Fibroblast of lung (primary cell): ENCODE results near the gene S100A5. TPM values are rescaled to one million over a fixed set of nuclear protein-coding genes. Genes with fewer than 3 reads are reported as not detected.
"Not testable (repeated sequence)": the region's sequence is repeated elsewhere in the genome, so short reads cannot be mapped to it uniquely, and the experiment has no call there.

ENCODE experiments used
- DNase-seq, 2 donors: peaks; one replicate each; pipeline versions ENCODE4 v3.0.0 to v3.0.0-alpha.2; 2010; ENCODE audit warnings: low read depth in 2 of 2
- H2AFZ ChIP-seq: 2 replicates; pipeline ENCODE4 v1.5.1; 2012; ENCODE audit warnings: low read length, control low read depth, inconsistent platforms
- H3K27ac ChIP-seq: 2 replicates; pipeline ENCODE4 v1.5.1; 2011; ENCODE audit warnings: low read length, control low read depth; ENCODE audit not compliant: insufficient read depth
- H3K27me3 ChIP-seq: 2 replicates; pipeline ENCODE4 v1.5.1; 2011; ENCODE audit warnings: mild to moderate bottlenecking, low read length; ENCODE audit not compliant: control insufficient read depth, insufficient read depth
- H3K36me3 ChIP-seq: 2 replicates; pipeline ENCODE4 v1.5.1; 2011; ENCODE audit warnings: low read length; ENCODE audit not compliant: control insufficient read depth, insufficient read depth
- H3K4me1 ChIP-seq: 2 replicates; pipeline ENCODE4 v1.5.1; 2011; ENCODE audit warnings: low read length; ENCODE audit not compliant: control insufficient read depth, insufficient read depth; ENCODE audit errors: extremely low read depth
- H3K4me2 ChIP-seq: 2 replicates; pipeline ENCODE4 v1.5.1; 2011; ENCODE audit warnings: low read length, control low read depth; ENCODE audit not compliant: insufficient read depth; ENCODE audit errors: extremely low read depth
- H3K4me3 ChIP-seq, 4 experiments: fragments of 200-600 bp in 1 of 4; sonication (generic) in 1 of 4; replicated peaks in 1 of 4; 2 replicates each; pipeline ENCODE4 v1.5.1; 2011 to 2016; ENCODE audit warnings: low read length in 4 of 4, low read depth in 3 of 4, mild to moderate bottlenecking in 3 of 4, control low read depth in 2 of 4, inconsistent platforms in 1 of 4, mixed read lengths in 1 of 4; ENCODE audit not compliant: insufficient read depth in 1 of 4; ENCODE audit errors: control extremely low read depth in 1 of 4
- H3K79me2 ChIP-seq: 2 replicates; pipeline ENCODE4 v1.5.1; 2012; ENCODE audit warnings: mild to moderate bottlenecking, low read length, inconsistent platforms; ENCODE audit not compliant: control insufficient read depth, insufficient read depth
- H3K9ac ChIP-seq: 2 replicates; pipeline ENCODE4 v1.5.1; 2011; ENCODE audit warnings: mild to moderate bottlenecking, low read length, control low read depth; ENCODE audit not compliant: insufficient read depth
- H3K9me3 ChIP-seq: 2 replicates; pipeline ENCODE4 v1.5.1; 2012; ENCODE audit warnings: low read depth, low read length; ENCODE audit not compliant: control insufficient read depth, insufficient read depth
- H4K20me1 ChIP-seq: 2 replicates; pipeline ENCODE4 v1.5.1; 2011; ENCODE audit warnings: low read length; ENCODE audit not compliant: control insufficient read depth, insufficient read depth; ENCODE audit errors: extremely low read depth
- EZH2 ChIP-seq: IDR thresholded peaks from 2 replicates; pipeline ENCODE4 v1.5.1; 2012; ENCODE audit warnings: low read length, control low read depth, mild to moderate bottlenecking; ENCODE audit errors: missing control alignments
- polyA plus RNA-seq, 2 donors: library from polyadenylated mRNA; depleted of rRNA in 1 of 2; stranded (reverse) in 1 of 2; unstranded in 1 of 2; fragments of >200 nt; gene quantifications; 2 replicates each; pipeline ENCODE4 v1.2.1, GENCODE V29; 2011 to 2012; ENCODE audit warnings: missing spikeins in 1 of 2
- total RNA-seq: library from RNA; depleted of rRNA; stranded (reverse); fragments of >200 nt; gene quantifications from 2 replicates; pipeline ENCODE4 v1.2.1, GENCODE V29; 2014
- TF ChIP-seq, protein P1 (sequence below), 2 donors: IDR thresholded peaks in 1 of 2; conservative IDR thresholded peaks in 1 of 2; 1 replicate in 1 of 2; 2 replicates in 1 of 2; pipeline ENCODE4 v1.5.1; 2011 to 2012; ENCODE audit warnings: low read length in 2 of 2, control low read depth in 1 of 2, inconsistent platforms in 1 of 2, low read depth in 1 of 2, mild to moderate bottlenecking in 1 of 2

Gene S100A5
- total and polyA plus RNA-seq, 2 donors (not counting 1 experiment from before 2014, with no cell fraction given), result 0.20 TPM; not detected in 1

DNA sequence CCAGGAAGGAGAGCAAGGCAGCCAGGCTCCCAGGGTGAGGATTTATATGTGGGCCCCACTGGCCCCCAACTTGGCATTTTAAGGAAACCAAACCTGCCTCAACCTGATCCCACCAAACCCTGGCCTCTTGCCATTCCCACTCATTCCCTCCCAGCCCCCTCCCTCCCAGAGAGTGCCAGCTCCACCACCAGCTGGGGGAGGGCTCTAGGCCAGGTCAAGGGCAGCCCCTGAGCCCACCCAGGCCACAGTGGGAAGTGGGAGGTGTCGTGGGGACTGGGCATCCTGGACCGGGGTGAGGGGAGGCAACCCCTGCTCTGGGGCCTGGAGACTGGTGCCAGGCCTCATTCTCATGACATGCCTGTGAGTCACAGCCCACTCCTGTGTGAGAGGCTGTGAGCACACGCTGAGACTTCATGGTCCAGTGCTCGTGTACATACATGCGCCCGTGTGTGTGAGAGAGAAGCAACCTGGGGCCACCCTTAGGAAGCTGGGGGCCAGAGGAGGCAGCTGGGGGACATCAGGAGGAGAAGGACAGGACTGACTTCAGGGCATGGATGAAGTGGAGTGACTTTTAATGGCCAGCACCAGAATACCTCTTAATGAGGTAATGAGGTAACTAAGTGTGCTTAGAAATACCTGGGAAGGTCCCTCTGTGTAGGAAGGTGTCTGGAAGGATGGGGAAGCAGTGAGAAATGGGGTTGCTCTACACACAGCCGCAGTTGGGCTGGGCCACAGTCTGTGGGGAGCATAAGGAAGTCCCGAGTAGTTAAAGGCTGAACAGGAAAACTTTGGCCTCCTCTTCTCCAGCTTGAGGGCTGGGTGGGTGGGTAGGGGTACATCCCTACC is 25.0 kb upstream of the S100A5 start, which contains the start of gene S100A2:
Gene S100A2, minus strand, starts transcription at position 316 of the 846 bp plus-strand sequence. CDS start 1,967 bp downstream, outside the sequence.
- H3K79me2 ChIP-seq, result no peaks in the 10 kb centered on the region
- H2AFZ ChIP-seq, result no peak within 1 kb of the TSS
- peak; percentile 91 to 96 for DNase-seq
- peak within 1 kb of the TSS; percentile 92 for H3K4me2 ChIP-seq
- TF ChIP-seq, protein P1, sequence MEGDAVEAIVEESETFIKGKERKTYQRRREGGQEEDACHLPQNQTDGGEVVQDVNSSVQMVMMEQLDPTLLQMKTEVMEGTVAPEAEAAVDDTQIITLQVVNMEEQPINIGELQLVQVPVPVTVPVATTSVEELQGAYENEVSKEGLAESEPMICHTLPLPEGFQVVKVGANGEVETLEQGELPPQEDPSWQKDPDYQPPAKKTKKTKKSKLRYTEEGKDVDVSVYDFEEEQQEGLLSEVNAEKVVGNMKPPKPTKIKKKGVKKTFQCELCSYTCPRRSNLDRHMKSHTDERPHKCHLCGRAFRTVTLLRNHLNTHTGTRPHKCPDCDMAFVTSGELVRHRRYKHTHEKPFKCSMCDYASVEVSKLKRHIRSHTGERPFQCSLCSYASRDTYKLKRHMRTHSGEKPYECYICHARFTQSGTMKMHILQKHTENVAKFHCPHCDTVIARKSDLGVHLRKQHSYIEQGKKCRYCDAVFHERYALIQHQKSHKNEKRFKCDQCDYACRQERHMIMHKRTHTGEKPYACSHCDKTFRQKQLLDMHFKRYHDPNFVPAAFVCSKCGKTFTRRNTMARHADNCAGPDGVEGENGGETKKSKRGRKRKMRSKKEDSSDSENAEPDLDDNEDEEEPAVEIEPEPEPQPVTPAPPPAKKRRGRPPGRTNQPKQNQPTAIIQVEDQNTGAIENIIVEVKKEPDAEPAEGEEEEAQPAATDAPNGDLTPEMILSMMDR (conservative IDR thresholded peaks at IDR 0.05 in 1 of 2, IDR thresholded peaks at IDR 0.05 in 1 of 2; ENCODE audit: low read depth in 1 of 2, low read length in 2 of 2), result no peak
- TF ChIP-seq EZH2, result no peak
- no peaks in the 10 kb centered on the region for H3K36me3 ChIP-seq
- peak within 1 kb of the TSS; percentile 76 for H3K9ac ChIP-seq
- no peaks in the 10 kb centered on the region for H3K9me3 ChIP-seq
- no peaks in the 10 kb centered on the region for H4K20me1 ChIP-seq
- H3K4me1 ChIP-seq, result peaks cover 30% of the 10 kb centered on the region
- H3K27me3 ChIP-seq, result no peaks in the 10 kb centered on the region
- peak within 1 kb of the TSS; percentile 100 for H3K27ac ChIP-seq
- peak within 1 kb of the TSS in 1 of 4 experiments; percentile 9 for H3K4me3 ChIP-seq

DNA sequence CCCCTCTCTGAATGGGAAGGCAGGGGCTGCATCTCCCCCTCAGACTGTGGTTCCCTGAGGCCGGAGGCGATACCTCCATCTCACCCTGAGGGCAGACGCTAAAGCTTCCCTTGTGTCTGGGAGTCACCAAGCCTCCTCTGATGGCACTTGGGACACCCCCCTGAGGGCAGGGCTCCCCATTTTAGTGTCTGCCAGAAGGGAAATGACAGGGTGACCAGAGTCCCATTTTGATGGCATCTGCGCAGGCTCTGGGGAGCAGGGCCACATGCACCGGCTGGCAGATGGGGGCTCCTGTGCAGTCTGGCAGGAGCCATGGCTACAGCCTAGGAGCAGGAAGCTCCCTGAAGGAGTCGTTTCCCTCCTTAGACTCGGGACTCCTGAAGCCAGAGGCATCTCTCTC is 23.3 kb upstream of the S100A5 start:
- Histone ChIP-seq H3K27ac (no peak overlapping the region), H3K4me2 (no peak overlapping the region), H3K79me2 (no peaks in the 10 kb centered on the region), H4K20me1 (no peaks in the 10 kb centered on the region), H3K4me3 (no peak overlapping the region), H3K27me3 (no peaks in the 10 kb centered on the region), H3K4me1 (peaks cover 30% of the 10 kb centered on the region), H3K36me3 (no peaks in the 10 kb centered on the region), H2AFZ (no peak overlapping the region), H3K9me3 (no peaks in the 10 kb centered on the region), H3K9ac (no peak overlapping the region)
- no peak for DNase-seq
- TF ChIP-seq EZH2, result no peak
- TF ChIP-seq, protein P1 (conservative IDR thresholded peaks at IDR 0.05 in 1 of 2, IDR thresholded peaks at IDR 0.05 in 1 of 2; ENCODE audit: low read depth in 1 of 2, low read length in 2 of 2), result no peak

DNA sequence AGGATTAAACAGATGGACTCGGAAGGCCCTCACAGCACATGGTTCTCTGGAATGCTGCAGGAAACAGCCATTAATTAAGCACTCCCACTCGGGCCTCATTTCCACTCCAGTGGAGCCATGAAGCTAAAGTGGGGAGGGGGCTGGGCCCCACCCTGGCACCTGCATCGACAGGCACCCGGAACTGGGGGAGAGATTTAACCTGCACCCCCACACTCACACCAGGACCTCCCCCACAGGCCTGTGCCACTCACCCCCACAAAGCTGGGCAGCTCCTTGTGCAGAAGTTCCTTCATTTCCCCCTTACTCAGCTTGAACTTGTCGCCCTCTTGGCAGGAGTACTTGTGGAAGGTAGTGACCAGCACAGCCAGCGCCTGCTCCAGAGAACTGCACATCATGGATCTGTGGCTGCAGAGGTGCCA is 22.8 kb upstream of the S100A5 start:
- DNase-seq, result no peak
- H3K36me3 ChIP-seq, result no peaks in the 10 kb centered on the region
- no peak overlapping the region for H2AFZ ChIP-seq
- H3K9ac ChIP-seq, result no peak overlapping the region
- H3K4me1 ChIP-seq, result peaks cover 28% of the 10 kb centered on the region
- no peaks in the 10 kb centered on the region for H3K79me2 ChIP-seq
- no peak overlapping the region for H3K27ac ChIP-seq
- no peak overlapping the region for H3K4me3 ChIP-seq
- no peaks in the 10 kb centered on the region for H4K20me1 ChIP-seq
- H3K27me3 ChIP-seq, result no peaks in the 10 kb centered on the region
- TF ChIP-seq EZH2, result no peak
- TF ChIP-seq, protein P1 (conservative IDR thresholded peaks at IDR 0.05 in 1 of 2, IDR thresholded peaks at IDR 0.05 in 1 of 2; ENCODE audit: low read depth in 1 of 2, low read length in 2 of 2), result no peak
- no peaks in the 10 kb centered on the region for H3K9me3 ChIP-seq
- H3K4me2 ChIP-seq, result no peak overlapping the region

DNA sequence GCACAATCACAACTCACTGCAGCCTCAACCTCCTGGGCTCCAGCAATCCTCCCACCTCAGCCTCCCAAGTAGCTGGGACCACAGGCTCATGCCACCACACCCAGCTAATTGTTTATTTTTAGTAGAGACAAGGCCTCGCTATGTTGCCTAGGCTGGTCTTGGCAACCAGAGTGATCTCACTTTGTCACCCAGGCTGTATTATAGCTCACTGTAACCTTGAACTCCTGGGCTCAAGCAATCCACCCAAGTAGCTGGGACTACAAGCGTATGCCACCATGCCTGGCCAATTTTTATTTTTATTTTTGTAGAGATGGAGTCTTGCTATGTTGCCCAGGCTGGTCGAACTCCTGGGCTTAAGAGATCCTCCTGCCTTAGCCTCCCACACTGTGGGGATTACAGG is 21.3 kb upstream of the S100A5 start:
- not testable (repeated sequence) for H3K27me3 ChIP-seq, DNase-seq, H3K9ac ChIP-seq

More for the DNA sequence above, 21.3 kb upstream of the S100A5 start:
- not testable (repeated sequence) for H3K4me2 ChIP-seq, H4K20me1 ChIP-seq, H3K36me3 ChIP-seq, H3K4me3 ChIP-seq, H3K9me3 ChIP-seq, H3K27ac ChIP-seq, H2AFZ ChIP-seq, H3K79me2 ChIP-seq
- peaks cover 17% of the 10 kb centered on the region for H3K4me1 ChIP-seq
